Hippocampal formation (tissue), 2 donors: ENCODE data around the gene NUB1.
A peak's percentile ranks its signal among the peaks of the same experiment; 100 is the strongest.

Experiments
- DNase-seq, 2 donors: peaks; one replicate each; lab custom pipeline; 2025; lab: John Stamatoyannopoulos, UW

NUB1 gene

DNA sequence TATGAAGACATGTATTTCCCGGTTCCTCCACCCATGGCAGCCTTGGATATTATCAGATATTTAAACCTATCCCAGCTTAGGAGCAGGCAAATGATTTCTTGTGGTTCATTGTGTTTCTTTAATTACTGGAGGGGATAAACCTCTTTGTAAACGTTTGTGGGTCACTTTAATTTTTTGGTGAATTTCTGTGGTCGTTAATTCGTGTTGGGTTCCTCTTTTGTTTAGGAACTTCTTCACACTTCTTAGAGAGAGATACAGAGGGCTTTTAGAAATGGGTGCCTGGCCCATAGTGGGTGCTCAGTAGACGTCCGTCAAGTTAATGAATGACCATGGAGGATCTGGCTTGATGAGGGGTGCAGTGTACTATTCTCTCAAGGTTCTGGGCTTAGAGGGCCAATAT lies 27.2 kb upstream of the NUB1 start:
- no peak for DNase-seq

DNA sequence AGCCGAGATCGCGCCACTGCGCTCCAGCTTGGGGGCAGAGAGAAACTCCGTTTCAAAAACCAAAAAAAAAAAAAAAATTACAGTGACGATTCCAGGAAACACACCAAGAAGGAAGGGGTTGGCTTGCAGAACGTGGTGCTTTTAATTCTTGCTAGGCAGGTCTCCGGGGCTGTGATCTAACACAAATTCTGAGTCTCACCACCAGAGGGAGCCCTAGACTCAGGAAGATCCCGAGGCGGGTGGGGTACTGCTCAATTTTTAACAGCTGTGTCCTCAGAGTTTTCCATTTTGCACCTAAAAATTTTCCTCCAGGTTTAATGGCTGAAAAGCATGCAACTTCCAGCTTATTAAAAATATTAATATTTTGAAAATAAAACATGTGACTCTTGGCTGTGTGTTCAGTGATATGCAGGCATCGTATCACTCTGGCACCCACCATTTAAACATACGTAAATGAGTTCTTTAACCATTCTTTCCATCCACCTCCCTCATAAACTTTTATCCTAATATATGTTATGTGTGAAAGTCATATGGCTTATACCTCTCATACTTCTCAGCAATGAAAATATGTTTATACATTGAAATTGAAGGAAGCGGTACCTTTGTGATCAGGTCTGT lies 26.5 kb upstream of the NUB1 start:
- peak; percentile 59 to 65 for DNase-seq

DNA sequence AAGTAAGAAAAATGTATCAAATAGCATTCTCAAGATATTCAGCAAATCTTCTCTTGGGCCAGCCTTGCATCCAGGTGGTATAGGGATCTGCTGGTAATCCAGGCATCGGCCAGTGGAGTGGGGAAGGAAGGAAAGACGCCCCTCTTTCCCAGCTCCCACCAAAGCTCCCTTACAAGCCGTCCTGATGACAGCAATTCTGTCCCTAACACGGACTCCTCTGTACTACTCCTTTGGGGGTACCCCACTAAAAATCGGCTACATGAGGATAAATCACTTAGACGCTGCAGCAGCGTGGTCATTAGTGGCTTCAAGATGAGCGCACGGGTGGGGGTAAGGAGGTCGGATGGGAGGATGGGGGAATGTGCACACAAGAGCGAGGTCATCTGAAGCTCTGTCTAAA lies 24.7 kb upstream of the NUB1 start:
- no peak for DNase-seq

DNA sequence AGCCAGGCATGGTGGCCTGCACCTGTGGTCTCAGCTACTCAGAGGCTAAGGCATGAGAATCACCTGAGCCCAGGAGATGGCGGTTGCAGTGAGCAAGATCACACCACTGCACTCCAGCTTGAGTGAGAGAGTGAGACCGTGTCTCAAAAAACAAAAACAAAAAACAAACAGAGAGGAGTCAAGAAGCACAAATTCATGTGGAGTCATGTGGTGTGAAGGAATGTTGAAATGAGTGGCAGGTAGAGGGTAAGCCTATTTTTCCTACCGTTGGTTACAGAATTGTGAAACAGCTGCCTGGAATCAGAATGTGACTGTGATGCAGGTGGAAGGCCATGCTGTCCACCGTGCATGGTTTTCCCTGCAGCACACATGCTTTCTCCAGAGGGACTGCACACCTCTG lies 23.7 kb upstream of the NUB1 start:
- DNase-seq: no peak

DNA sequence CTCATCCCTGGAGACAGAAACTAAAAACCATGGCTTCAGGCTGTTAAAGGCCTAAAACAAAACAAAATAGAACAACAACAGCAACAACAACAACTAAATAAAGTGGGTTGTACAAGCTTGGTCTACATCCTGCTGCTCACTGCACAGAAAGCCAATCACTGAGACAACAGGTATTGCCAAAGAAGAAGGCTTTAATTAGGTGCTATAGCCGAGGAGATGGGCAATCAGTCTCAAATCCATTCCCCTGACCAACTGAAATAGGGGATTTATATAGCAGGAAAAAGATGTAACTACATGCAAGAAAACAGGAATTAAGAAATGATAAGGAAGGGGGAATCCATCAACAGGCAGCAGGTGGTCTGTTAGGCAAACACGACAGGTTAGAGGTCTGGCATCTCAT lies 22.4 kb upstream of the NUB1 start:
- no peak for DNase-seq

DNA sequence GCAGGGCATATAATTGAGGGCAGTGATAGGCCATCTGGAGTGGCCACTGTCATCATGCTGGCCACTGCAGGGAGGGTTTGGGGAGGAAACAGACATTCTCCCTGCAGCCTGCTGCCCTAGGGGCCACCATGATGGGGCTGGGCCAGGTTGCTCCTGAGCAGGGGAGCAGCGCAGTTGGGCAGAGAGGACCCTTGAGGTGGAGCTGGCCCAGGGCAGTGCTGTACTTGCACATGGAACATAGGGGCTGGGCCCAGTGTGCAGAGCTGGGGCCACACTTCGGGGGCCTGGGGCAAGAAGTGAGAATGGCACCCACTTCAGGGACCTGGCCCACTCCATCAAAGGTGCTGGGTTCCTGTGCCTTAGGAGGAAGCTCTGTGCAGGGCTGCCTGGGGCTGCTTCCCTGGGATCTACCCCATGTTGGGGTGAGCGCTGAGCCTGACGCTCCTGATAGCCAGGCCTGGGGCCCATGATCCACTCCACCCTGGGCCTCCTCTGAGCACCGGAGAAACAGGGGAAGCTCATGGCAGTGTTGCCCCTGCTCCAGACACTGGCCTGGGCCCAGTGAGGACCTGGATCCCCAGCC lies 21.3 kb upstream of the NUB1 start:
- no peak for DNase-seq

DNA sequence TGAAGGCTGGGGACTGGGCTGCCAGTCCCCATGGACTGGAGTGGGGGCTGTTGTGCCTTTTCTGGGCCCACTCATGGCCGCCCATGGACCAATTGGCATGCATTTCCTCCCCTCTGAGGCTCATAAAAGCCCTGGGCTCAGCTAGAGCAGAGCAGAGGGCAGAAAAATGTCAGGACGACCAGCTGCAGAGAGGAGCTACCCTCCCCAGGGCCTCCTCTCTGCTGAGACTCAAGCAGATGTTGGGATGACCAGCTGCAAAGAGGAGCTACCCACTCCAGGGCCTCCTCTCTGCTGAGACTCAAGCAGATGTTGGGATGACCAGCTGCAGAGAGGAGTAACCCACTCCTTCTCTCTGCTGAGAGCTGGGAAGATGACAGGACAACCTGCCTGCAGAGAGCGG lies 20.3 kb upstream of the NUB1 start:
- no peak for DNase-seq

DNA sequence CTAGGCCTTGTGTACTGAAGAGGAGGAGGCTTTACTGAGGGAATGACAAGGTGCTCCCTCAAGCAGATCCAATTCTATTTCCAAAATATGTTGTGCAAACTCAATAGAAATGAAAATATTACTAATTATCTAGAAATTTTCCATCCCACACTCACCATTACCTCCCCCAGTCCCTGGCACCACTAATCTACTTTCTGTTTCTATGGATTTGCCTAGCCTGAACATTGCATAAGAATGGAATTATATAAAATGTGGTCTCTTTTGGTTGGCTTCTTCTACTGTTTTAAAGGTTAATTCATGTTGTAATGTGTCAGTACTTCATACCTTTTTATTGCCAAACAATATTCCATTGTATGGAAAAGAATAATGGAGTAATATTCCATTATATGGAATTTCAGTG lies 18.7 kb upstream of the NUB1 start:
- no peak for DNase-seq

DNA sequence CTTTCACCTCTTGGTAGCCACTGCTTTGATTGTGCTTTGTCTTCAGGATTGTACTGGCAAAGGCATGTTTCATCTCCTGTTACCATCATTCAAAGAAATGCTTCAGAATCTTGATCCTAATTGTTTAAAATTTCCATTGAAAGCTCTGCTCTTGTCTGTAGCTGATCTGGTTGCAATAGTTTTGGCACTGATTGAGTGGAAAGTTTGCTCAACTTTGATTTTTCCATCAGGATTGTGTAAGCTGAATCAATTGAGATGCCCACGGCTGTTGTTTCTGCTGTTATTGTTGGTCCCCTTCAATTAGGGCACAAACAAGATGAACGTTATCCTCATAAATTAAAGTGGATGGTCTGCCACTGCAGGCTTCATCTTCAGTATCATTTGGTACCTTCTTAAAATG lies 14.6 kb upstream of the NUB1 start:
- no peak for DNase-seq

DNA sequence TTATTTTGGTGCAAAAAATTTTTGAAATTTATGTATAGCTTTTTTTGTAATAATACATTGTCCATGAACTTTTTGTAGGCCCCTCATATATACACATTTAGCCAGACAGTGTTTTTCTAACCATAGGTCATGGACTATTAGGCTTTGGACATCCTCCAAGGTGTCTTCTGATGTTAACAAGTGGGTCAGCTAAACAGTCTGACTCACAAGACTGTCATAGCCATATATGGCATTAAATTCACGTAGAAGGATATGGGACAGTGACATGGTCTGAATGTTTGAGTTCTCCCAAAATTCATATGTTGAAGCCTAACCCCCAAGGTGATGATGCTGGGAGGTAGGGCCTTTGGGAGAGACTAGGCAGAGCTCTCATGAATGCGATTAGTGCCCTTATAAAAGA lies 14.0 kb upstream of the NUB1 start:
- DNase-seq: no peak

DNA sequence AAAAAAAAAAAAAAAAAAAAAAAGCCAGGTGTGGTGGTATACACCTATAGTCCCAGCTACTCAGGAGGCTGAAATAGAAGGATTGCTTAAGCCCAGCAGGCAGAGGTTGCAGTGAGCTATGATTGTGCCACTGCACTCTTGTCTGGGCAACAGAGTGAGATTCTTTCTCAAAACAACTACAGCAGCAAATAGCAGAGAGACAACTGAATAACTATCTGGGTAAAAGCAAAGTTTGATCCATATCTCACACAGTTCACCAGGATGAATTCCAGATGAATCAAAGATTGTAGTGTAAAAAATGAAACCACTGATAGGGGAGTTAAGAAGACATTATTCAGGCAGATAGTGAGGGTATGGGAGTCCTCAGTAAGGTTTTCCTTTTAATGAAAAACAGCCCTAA lies 11.4 kb upstream of the NUB1 start:
- no peak for DNase-seq

DNA sequence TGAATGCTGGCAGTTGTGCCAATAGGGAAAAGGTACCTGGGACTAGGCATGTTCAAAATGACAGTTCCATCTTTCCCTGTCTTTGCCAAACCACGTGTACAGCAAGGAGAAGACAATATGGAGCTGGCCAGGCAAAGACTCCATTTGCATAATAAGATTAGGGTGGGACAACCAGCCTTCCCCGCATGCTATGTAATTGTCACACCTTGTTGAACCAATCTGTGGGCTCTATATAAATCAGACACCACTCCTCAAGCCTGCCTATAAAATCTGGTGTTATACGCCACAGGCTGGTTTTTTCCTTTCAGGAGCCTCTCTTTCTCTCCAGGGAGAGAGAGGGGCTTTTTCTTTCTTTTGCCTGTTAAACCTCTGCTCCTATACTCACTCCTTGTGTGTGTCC lies 11.0 kb upstream of the NUB1 start:
- no peak for DNase-seq

DNA sequence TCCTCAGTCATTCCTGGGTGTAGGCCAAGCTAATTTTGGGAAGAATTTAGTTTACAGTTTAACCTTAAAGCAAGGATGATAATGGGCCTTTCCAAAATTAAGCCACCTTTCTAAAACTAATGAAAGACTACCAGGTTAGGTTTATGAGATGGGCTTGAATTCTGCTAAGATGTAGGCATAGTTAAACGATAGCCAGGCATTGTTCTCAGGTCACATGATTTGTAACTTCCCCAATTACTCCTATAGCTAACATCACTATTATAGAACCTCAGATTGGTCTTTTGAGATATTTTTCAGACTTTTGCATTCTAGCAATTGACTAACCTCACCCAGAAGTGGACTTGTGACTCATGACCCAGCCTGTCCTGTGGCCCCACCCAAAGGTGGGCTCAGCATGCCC lies 7.0 kb upstream of the NUB1 start:
- no peak for DNase-seq

DNA sequence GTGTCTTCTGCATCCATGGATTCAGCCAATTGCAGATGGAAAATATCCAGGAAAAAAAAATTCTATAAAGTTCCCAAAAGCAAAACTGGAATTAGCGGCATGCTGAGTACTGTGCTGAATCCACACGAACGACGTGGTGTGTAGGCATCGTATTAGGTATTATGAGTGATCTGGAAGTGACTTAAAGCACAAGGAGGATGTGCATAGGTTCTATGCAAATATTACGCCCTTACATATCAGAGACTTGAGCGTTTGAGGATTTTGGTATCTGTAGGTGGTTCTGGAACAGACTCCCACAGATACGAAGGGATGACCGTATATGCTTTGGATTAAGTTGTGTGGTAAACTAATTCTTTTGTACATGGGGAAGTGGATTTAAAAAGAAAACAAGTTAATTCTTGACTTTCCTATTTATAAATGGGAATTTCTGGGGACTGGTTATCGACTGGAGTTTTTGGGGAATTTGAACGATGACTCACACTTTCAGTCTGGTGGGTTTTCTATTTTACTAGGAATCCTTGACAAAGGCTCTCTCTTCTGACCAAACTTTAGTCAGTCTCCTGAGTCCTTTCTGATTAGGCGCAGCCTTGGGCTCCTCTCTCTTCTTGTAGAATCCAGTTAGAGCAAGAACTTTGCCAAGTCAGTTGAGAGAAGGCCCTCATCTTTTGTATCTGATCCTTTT lies 5.4 kb upstream of the NUB1 start:
- no peak for DNase-seq

DNA sequence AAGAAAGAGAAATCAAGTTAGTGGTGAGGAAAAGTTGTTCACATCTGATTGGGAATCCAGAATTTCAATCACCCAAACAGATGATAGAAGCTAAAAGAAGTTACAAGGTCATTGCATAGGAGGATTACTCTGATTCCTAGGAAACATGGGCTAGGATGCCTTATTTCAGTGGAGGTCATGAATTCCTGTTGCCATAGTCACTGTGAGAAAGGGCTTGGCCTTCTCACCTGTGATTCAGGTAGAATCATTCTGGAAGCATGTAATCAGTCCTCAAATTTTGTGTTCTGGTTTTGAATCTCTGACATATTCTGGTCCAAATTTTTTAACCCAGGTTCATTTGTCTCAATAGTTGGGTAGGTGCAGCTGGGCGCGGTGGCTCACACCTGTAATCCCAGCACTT lies 4.3 kb upstream of the NUB1 start:
- no peak for DNase-seq

DNA sequence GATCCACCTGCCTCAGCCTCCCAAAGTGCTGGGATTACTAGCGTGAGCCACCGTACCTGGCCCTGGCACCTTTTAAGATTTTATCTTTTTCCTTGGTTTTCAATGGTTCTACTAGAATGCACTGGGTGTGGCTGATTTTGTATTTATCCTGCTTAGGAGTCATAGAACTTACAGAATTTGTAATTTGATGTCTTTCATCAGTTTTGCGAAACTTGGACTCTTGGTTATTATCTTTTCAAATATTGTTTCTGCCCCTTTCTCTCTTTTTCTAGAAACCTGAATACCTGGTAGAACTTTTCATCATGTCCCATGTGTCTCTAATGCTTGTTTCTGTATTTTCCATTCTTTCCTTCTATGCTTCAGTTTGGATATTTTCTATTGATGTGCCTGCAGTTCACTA lies 2.8 kb upstream of the NUB1 start:
- no peak for DNase-seq

DNA sequence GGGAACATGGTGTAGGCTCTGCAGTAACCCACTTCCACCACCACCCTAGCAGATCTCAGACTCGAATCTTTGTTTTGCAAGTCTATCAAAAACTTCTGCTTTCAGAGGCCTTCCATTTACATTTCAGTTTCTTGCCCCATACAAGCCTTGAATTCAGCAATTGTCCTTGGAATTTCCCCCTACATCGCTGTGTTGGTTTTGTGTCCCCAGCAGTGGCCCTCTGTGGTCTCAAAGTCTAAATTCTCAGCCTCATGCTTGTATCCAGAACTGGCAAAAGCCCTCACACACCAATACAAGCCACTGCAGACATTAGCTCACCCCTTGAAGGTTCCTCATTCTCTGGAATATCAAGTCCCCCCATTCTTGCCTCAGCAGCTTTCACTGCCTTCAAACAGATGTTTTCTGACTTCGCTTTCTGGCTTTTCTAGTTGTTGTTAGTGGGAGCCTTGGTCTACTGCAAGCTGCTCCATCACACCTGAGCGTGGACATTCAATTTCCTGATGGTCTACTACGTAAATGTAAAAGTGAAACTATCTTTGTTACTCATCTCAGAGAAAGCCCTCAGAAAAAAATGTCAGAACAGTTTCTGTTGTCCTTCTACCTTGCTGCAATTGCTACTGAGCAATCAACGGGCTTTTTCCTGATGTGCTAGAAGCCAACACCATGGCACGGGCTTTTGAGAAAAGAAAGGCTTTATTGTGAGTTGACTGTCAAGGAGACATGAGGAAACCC lies 1.8 kb upstream of the NUB1 start:
- DNase-seq: no peak

DNA sequence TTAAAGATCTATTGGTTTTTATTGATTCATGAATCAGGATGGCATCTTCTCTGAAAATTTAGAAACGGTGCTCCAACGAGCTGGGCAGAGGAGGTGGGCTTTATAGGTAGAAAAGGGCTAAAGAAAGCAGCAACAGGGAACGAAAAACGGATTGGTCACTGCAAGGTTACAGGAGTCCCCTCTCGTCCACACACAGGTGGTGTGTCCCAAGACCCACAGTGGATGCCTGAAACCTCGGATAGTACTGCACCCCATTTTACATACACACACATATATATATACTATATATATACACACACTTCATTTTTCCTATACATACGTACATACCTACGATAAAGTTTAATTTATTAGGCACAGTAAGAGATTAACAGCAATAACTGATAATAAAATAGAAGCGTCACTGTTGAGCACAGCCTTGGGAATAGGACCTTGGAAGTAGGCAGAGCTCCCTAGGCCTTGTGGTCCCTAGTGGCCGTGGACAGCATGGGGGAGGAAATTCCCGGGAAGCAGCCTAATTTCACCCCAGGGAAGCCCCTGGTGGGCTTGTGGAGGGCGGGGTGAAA lies 737 bp upstream of the NUB1 start:
- no peak for DNase-seq

DNA sequence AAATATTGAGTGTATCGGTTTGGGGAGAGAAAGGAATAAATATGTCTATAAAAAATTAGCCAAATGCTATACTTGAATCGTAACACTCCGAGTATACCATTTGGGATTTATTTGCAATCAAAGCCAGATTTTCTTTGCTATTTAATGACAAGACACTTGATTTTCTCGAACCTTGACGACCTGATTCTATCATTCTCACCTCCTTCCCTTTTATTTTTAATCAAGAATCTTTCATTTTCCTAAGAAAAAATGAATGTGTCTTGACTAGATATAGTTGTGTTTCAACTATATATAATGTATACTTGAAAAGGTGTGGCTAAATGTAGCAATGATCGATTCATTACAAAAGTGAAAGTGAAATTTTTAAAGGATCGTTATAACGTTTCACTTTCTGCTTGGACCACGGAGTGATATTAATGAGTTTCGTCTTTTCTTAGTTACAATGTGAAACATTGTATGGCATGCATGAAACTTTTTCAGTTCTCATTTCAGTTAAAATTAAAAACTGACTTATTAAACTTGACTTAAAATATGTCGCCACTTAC lies 562 bp downstream of the NUB1 start:
- DNase-seq: no peak

DNA sequence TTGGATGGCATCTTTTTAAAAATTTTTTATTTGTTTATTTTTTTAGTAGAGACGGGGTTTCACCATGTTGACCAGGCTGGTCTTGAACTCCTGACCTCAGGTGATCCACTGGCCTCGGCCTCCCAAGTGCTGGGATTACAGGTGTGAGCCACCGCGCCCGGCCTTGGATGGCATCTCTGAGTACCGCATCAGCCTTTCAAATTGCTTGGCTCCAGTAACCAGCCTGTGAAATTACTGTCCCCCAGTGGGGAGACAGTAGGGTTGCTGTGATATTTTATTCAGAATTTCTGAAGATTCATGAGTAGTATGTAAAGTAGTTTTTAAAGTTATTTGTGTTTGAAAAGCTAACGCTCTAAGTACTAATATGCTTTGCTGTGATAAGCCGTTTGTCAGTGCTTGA lies 1.2 kb downstream of the NUB1 start:
- no peak for DNase-seq

DNA sequence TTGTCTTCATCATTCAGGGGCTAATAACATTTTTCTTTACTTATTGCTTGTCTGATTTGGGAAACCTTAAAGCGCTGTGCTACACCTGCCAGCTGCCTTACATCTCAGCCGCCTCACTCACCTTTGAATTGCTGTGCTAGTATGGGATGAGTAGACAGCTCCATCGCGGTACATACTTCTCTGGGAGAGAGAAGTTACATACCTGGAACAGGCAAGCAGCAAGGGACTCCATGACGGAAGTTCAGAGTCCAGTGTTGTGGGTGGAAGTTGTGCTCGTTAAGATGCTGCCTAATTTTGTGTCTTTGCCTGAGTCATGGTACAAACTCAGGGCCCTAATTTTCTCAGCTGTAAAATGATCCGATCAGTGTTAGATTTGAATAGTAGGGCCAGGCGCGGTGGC lies 1.9 kb downstream of the NUB1 start:
- DNase-seq: no peak
